Ishikawa (cell line): ENCODE data around the gene ABCC1.

ENCODE experiments used
- CEBPB ChIP-seq: IDR thresholded peaks from 2 replicates; pipeline ENCODE4 v1.6.1; 2012
- CREB1 ChIP-seq: IDR thresholded peaks from 2 replicates; pipeline ENCODE4 v1.6.1; 2012; ENCODE audit warnings: low read depth
- EGR1 ChIP-seq: IDR thresholded peaks from 2 replicates; pipeline ENCODE4 v1.6.1; 2012
- EP300 ChIP-seq: IDR thresholded peaks from 2 replicates; pipeline ENCODE4 v1.6.1; 2012; ENCODE audit warnings: borderline replicate concordance
- FOXM1 ChIP-seq: IDR thresholded peaks from 2 replicates; pipeline ENCODE4 v1.6.1; 2012; ENCODE audit warnings: low read depth, borderline replicate concordance
- NFIC ChIP-seq: IDR thresholded peaks from 2 replicates; pipeline ENCODE4 v1.6.1; 2012
- RAD21 ChIP-seq: IDR thresholded peaks from 2 replicates; pipeline ENCODE4 v1.6.1; 2012; ENCODE audit warnings: low read depth
- TAF1 ChIP-seq: IDR thresholded peaks from 2 replicates; pipeline ENCODE4 v1.6.1; 2012; ENCODE audit warnings: low read depth, mild to moderate bottlenecking
- TCF12 ChIP-seq: IDR thresholded peaks from 2 replicates; pipeline ENCODE4 v1.6.1; 2012; ENCODE audit warnings: low read depth
- TEAD4 ChIP-seq: IDR thresholded peaks from 2 replicates; pipeline ENCODE4 v1.6.1; 2012
- YY1 ChIP-seq: IDR thresholded peaks from 2 replicates; pipeline ENCODE4 v1.6.1; 2012; ENCODE audit warnings: low read depth
- ZBTB7A ChIP-seq: IDR thresholded peaks from 2 replicates; pipeline ENCODE4 v1.6.1; 2012; ENCODE audit warnings: low read depth
- TF ChIP-seq, protein P1 (sequence below): IDR thresholded peaks from 2 replicates; pipeline ENCODE4 v1.6.1; 2012; ENCODE audit warnings: low read depth, mild to moderate bottlenecking
- TF ChIP-seq, protein P2 (sequence below): IDR thresholded peaks from 2 replicates; pipeline ENCODE4 v1.6.1; 2012
- TF ChIP-seq, protein P3 (sequence below): IDR thresholded peaks from 2 replicates; pipeline ENCODE4 v1.6.1; 2012

ABCC1 gene

DNA sequence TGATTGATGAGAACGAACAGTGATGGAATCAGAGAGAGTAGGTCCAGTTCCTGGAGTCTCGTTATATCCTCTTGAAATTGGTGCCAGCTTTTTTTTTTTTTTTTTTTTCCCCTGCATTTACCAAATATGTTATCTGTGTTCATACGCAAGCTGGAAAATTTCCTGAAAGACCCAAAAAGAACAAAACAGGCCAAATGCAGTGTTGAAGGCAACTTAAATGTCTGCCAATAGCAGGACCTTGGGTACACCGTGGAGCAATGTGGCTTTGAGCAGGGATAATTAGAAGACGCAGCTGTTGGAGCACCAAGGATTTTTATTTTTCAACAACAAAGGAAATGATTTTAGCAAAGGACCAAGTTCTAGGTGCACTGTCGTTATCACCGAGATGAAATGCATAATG is 168.9 kb downstream of the ABCC1 start:
- TF ChIP-seq YY1 = no peak
- TF ChIP-seq, protein P1, sequence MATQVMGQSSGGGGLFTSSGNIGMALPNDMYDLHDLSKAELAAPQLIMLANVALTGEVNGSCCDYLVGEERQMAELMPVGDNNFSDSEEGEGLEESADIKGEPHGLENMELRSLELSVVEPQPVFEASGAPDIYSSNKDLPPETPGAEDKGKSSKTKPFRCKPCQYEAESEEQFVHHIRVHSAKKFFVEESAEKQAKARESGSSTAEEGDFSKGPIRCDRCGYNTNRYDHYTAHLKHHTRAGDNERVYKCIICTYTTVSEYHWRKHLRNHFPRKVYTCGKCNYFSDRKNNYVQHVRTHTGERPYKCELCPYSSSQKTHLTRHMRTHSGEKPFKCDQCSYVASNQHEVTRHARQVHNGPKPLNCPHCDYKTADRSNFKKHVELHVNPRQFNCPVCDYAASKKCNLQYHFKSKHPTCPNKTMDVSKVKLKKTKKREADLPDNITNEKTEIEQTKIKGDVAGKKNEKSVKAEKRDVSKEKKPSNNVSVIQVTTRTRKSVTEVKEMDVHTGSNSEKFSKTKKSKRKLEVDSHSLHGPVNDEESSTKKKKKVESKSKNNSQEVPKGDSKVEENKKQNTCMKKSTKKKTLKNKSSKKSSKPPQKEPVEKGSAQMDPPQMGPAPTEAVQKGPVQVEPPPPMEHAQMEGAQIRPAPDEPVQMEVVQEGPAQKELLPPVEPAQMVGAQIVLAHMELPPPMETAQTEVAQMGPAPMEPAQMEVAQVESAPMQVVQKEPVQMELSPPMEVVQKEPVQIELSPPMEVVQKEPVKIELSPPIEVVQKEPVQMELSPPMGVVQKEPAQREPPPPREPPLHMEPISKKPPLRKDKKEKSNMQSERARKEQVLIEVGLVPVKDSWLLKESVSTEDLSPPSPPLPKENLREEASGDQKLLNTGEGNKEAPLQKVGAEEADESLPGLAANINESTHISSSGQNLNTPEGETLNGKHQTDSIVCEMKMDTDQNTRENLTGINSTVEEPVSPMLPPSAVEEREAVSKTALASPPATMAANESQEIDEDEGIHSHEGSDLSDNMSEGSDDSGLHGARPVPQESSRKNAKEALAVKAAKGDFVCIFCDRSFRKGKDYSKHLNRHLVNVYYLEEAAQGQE = no peak
- no peak for TF ChIP-seq TAF1

DNA sequence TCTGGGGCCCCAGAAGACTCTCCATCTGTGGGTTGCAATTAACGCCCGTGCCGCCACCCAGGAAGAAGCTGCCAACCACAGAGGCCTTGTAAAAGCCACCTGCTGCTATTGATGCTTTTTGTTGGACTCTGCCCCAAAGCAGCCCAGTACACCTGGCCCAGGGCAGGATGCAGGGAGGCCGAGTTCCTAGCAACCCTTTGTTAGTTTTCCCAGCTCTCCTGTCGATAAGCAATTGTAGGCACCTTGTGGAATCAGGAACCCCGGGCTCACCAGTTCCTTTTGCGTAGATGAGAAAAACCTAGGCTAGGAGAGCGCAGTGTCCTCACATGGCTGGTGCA is 170.6 kb downstream of the ABCC1 start:
- TF ChIP-seq TAF1 = no peak
- TF ChIP-seq ZBTB7A = no peak
- TF ChIP-seq FOXM1 = no peak
- TF ChIP-seq YY1 = no peak
- TF ChIP-seq, protein P2, sequence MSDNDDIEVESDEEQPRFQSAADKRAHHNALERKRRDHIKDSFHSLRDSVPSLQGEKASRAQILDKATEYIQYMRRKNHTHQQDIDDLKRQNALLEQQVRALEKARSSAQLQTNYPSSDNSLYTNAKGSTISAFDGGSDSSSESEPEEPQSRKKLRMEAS = no peak
- no peak for TF ChIP-seq TEAD4

DNA sequence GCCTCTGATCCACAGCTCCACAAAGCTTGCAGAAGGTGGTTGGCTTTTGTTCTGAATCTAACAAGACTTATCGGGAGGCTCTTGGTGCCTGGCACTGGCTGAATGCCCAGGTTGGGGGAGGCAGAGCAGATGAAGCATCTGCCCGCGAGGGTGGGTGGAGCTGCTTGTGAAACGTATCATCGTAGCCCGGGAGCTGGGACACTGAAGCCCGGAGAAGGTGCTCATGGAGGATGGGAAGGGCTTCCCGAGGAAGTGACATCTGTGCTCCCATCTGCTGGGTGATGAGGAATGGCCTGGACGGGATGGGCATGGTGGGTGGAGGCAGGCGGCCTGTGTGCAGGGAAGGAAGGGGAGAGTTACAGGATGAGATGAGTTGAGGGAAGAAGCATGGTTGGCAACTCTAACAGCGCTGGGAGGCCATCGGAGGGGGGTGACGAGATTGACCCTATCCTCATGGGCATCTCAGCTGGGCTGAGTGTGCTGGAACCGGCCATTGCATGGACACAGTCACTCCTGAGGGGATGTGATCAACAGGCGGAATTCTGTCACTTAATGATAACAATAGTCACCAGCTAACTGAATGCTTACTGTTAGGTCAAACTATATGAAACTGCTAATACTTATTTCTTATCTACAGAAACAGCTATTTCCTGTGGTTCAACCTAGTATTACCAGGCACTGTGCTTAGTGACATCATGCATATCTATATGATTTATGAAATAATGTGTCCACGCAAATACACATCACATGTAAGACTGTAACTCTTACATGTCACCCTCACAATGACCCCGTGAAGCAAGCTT is 171.2 kb downstream of the ABCC1 start:
- no peak for TF ChIP-seq YY1
- TF ChIP-seq TCF12 = no peak
- TF ChIP-seq NFIC = no peak
- TF ChIP-seq EGR1 = no peak
- TF ChIP-seq, protein P3, sequence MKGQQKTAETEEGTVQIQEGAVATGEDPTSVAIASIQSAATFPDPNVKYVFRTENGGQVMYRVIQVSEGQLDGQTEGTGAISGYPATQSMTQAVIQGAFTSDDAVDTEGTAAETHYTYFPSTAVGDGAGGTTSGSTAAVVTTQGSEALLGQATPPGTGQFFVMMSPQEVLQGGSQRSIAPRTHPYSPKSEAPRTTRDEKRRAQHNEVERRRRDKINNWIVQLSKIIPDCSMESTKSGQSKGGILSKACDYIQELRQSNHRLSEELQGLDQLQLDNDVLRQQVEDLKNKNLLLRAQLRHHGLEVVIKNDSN = no peak
- no peak for TF ChIP-seq ZBTB7A
- no peak for TF ChIP-seq TAF1
- TF ChIP-seq CEBPB = no peak
- TF ChIP-seq, protein P2 = no peak
- TF ChIP-seq FOXM1 = no peak
- no peak for TF ChIP-seq EP300

DNA sequence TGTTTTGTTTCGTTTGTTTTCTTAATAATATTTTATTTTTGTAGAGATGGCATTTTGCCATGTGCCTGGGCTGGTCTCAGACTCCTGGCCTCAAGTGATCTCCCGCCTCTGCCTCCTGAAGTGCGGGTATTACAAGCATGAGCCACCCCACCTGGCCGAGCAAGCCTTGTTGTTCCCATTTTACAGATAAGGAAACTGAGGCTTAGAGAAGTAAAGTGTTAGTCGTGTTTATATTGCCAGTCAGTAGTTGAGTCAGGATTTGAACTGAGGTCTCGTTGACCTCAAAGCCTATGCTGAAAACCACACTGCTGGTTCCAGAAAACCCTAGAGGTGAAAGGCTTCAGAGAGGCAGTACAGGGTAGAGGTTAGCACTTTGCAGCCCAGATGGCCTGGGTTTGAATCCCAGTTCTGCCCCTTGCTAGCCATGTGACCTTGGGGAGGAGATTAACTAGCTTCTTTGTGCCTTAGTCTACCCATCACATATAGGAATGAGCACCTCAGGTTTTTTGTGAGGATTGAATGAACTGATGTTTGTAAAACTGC is 171.8 kb downstream of the ABCC1 start:
- TF ChIP-seq YY1 (no peak), ZBTB7A (no peak), NFIC (no peak), CREB1 (no peak), TAF1 (no peak), FOXM1 (no peak), EP300 (no peak), EGR1 (no peak), RAD21 (no peak), TEAD4 (no peak), TCF12 (no peak), CEBPB (no peak)
- TF ChIP-seq, protein P2 = no peak
- TF ChIP-seq, protein P3 = no peak
- TF ChIP-seq, protein P1 = no peak

DNA sequence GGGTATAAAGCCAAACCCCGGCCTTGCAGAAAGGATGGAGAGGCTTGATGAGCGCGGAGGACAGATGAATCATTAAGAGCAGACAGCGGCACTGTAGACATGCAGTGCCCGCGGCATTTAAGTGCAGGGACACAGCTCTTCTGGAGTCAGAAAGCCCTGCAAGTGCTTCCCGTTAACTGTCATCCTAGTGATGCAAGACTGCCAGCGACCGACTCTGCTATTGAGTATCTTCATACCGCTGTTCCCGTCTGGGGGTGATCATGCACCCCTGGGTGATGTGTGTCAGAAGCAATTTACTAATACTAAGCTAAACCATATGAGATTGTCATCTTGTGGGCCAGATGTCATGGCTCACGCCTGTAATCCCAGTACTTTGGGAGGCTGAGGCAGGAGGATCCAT is 172.8 kb downstream of the ABCC1 start:
- TF ChIP-seq CEBPB (no peak), EP300 (no peak), CREB1 (no peak), NFIC (no peak), TAF1 (no peak), TEAD4 (no peak), ZBTB7A (no peak), EGR1 (no peak), RAD21 (no peak), TCF12 (no peak), YY1 (no peak), FOXM1 (no peak)
- TF ChIP-seq, protein P2 = no peak
- TF ChIP-seq, protein P3 = no peak
- TF ChIP-seq, protein P1 = no peak
